ENCODE results near the gene SUSD3.

- TF ChIP-seq EZH2 (IDR thresholded peaks at IDR 0.05; ENCODE audit: borderline replicate concordance, control insufficient read depth, low read depth, low read length), result no peak
- no peak for TF ChIP-seq SMC3 (IDR thresholded peaks at IDR 0.05; ENCODE audit: borderline replicate concordance, low read length)
- TF ChIP-seq POLR2AphosphoS2 (IDR thresholded peaks at IDR 0.05; ENCODE audit: low read depth, low read length), result no peak
- no peak for TF ChIP-seq KAT2A (conservative IDR thresholded peaks at IDR 0.05; ENCODE audit: control insufficient read depth, low read depth, low read length)
- TF ChIP-seq SP1 (IDR thresholded peaks at IDR 0.05; ENCODE audit: low read depth, low read length), result no peak
- no peak for TF ChIP-seq TARDBP (IDR thresholded peaks at IDR 0.05; ENCODE audit: borderline replicate concordance)
- TF ChIP-seq SPI1 (IDR thresholded peaks at IDR 0.05; ENCODE audit: borderline replicate concordance, insufficient read depth, low read depth, low read length), result no peak
- TF ChIP-seq ZNF622 (IDR thresholded peaks at IDR 0.05), result no peak
- TF ChIP-seq POLR2A (IDR thresholded peaks at IDR 0.05; ENCODE audit: low read depth, low read length), result no peak
Observed at GRCh38 chr9:93084471-93084881, 26.0 kb downstream of the SUSD3 start.
